HL-60 (cell line): Measurements from ENCODE around the gene ELN.

Experiments
- DNase-seq, 2 experiments: peaks; one replicate each; pipeline ENCODE4 v3.0.0-alpha.2; 2010 to 2020; ENCODE audit warnings: low read depth in 1 of 2, low spot score in 1 of 2
- H3K27ac ChIP-seq: fragments of 250-450 bp; sonication (Bioruptor Pico); replicated peaks from 2 replicates; pipeline ENCODE4 v1.5.1; 2020; ENCODE audit warnings: mild to moderate bottlenecking, moderate library complexity
- H3K27me3 ChIP-seq: fragments of 250-450 bp; sonication (Bioruptor Pico); 2 replicates; pipeline ENCODE4 v1.5.1; 2021; ENCODE audit warnings: mild to moderate bottlenecking, moderate library complexity; ENCODE audit not compliant: insufficient read depth, poor library complexity, severe bottlenecking
- H3K4me3 ChIP-seq: replicated peaks from 2 replicates; pipeline ENCODE4 v1.5.1; 2011; ENCODE audit warnings: mild to moderate bottlenecking, control low read depth, low read length; ENCODE audit not compliant: insufficient read depth
- CTCF ChIP-seq: IDR thresholded peaks from one replicate; pipeline ENCODE4 v1.5.1; 2011; ENCODE audit warnings: low read length, control low read depth, inconsistent platforms; ENCODE audit not compliant: insufficient read depth
- GABPA ChIP-seq: IDR thresholded peaks from 2 replicates; pipeline ENCODE4 v1.6.1; 2012; ENCODE audit warnings: low read depth
- POLR2AphosphoS5 ChIP-seq: IDR thresholded peaks from 2 replicates; pipeline ENCODE4 v1.6.1; 2012; ENCODE audit warnings: low read depth
- SPI1 ChIP-seq: IDR thresholded peaks from 2 replicates; pipeline ENCODE4 v1.6.1; 2012; ENCODE audit warnings: low read depth, mild to moderate bottlenecking, borderline replicate concordance
- TF ChIP-seq, protein P1 (sequence below): IDR thresholded peaks from 2 replicates; pipeline ENCODE4 v1.6.1; 2012; ENCODE audit warnings: low read depth; ENCODE audit not compliant: insufficient replicate concordance

ELN gene

DNA sequence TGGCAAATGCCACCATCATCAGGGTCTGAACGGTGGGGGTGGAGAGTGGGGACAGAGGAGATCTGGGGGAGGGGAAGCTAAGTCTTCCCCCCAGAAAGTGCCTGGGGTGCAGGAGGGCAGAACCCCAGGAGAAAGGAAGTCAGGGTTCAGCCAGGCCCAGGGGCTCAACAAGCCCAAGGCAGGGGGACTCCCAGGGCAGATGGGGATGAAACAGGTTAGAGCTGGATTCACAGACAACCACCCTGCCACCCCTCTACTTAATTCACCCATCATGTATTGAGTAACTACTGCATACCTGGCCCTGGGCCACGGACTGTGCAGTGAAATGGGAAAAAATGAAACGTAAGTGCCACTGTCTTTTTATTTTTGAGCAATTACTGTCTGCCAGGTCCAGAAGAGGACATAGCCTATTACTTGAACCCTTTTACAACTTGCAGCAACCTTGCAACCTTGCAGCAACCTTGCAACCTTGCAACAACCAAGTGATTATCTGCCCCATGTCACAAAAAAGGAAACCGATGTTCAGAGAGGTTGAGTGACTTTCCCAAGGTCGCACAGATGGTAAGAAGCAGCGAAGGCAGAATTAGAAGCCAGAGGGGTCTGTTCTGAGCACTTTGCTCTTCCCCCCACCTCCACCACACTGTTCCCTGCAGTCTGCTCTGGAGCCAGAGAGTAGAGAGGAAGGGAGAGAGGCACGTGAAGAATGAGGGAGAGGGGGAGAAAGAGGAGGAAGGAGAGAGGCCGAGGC is 4.8 kb downstream of the ELN start:
- H3K27ac ChIP-seq, result no peak overlapping the region

DNA sequence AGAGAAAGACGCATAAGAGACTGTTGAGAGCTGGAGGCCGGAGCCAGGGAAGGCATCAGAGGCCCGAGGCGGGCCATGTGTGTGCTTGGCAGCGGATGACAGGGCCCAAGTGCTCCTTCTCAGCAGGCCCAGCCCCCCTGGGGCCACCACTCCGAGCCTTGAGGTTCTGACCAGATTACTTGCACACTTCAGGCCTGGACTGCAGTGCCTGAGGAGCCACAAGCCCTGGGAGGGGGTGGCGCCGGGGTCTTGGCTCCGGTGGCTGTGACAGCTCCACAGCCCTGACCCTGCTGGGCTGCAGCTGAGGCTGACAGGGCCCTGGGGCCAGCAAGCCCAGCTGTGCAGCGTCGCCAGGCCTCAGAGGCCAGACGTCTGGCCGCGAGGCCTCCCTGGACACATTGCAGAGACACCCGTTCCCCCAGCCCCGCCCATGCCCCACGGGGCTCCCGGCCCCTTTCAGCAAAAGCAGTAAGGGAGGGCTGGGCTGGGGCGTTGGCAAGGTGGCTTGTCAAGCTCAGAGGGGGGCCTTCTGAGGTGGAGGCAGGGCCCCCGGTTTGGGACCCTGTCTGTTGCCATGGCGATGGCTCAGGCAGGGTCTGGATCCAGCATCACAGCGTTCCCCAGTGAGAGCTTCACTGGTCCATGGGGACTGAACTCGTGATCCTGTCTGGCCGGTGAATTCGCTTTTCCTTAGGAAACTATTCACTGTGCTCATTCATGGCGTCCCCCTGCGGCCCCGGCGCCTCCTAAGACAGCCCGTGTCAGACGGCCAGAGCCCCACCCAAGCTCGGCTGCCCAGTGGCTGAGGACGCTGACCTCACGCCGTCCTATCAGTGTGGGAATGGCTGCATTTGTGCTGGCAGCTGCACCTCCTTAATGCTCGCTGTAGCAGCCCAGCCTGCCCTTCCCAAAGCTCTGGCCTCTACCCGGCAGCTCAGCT is 5.7 kb downstream of the ELN start:
- Histone ChIP-seq H3K4me3 (no peak overlapping the region), H3K27me3 (peaks cover 34% of the 10 kb centered on the region), H3K27ac (no peak overlapping the region)
- TF ChIP-seq, protein P1, sequence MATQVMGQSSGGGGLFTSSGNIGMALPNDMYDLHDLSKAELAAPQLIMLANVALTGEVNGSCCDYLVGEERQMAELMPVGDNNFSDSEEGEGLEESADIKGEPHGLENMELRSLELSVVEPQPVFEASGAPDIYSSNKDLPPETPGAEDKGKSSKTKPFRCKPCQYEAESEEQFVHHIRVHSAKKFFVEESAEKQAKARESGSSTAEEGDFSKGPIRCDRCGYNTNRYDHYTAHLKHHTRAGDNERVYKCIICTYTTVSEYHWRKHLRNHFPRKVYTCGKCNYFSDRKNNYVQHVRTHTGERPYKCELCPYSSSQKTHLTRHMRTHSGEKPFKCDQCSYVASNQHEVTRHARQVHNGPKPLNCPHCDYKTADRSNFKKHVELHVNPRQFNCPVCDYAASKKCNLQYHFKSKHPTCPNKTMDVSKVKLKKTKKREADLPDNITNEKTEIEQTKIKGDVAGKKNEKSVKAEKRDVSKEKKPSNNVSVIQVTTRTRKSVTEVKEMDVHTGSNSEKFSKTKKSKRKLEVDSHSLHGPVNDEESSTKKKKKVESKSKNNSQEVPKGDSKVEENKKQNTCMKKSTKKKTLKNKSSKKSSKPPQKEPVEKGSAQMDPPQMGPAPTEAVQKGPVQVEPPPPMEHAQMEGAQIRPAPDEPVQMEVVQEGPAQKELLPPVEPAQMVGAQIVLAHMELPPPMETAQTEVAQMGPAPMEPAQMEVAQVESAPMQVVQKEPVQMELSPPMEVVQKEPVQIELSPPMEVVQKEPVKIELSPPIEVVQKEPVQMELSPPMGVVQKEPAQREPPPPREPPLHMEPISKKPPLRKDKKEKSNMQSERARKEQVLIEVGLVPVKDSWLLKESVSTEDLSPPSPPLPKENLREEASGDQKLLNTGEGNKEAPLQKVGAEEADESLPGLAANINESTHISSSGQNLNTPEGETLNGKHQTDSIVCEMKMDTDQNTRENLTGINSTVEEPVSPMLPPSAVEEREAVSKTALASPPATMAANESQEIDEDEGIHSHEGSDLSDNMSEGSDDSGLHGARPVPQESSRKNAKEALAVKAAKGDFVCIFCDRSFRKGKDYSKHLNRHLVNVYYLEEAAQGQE, result no peak
- TF ChIP-seq CTCF, result no peak
- TF ChIP-seq POLR2AphosphoS5, result no peak
- TF ChIP-seq SPI1, result no peak
- TF ChIP-seq GABPA, result no peak
- DNase-seq, result no peak

More for the DNA sequence above, 4.8 kb downstream of the ELN start:
- H3K27me3 ChIP-seq, result peaks cover 41% of the 10 kb centered on the region
- DNase-seq, result no peak
- TF ChIP-seq CTCF, result no peak
- TF ChIP-seq GABPA, result no peak
- TF ChIP-seq SPI1, result no peak
- no peak for TF ChIP-seq POLR2AphosphoS5
- TF ChIP-seq, protein P1, result no peak
- no peak overlapping the region for H3K4me3 ChIP-seq

GRCh38 chr7:74037609-74038008 is 9.6 kb downstream of the ELN start:
- Histone ChIP-seq H3K27me3 (peaks cover 3% of the 10 kb centered on the region), H3K27ac (no peak overlapping the region), H3K4me3 (no peak overlapping the region)
- no peak for DNase-seq
- TF ChIP-seq SPI1, result no peak
- TF ChIP-seq, protein P1, result no peak
- TF ChIP-seq GABPA, result no peak
- no peak for TF ChIP-seq CTCF
- TF ChIP-seq POLR2AphosphoS5, result no peak
